IMR-90 (cell line): ENCODE results near the gene PANK3. TPM values are rescaled to one million over a fixed set of nuclear protein-coding genes. Genes with fewer than 3 reads are reported as not detected.

Experiments
- ATAC-seq: fragments of 200-7000 bp; cut with Tn5 transposase; 2 replicates; pipeline ENCODE4 v1.9.1; 2020; ENCODE audit warnings: low read depth, mild to moderate bottlenecking, moderate library complexity
- BruUV-seq: library from RNA; stranded (reverse); fragments of 400-500 nt; replicated peaks from 2 replicates; lab custom pipeline; 2021; lab: Mats Ljungman, UMichigan
- CTCF ChIA-PET: fragments of 300-600 bp; formaldehyde crosslinking; extraction: SDS; loops from one replicate; lab custom pipeline; 2021; ENCODE audit warnings: antibody characterized with exemption; lab: Yijun Ruan, JAX
- POLR2A ChIA-PET: fragments of 300-600 bp; sonication (Branson Sonifier 250); formaldehyde crosslinking; loops from one replicate; lab custom pipeline; 2022; ENCODE audit warnings: antibody characterized with exemption; ENCODE audit not compliant: unreplicated experiment; lab: Charles Lee
- DNase-seq: peaks from one replicate; pipeline ENCODE4 v3.0.0; 2013
- H2AFZ ChIP-seq: replicated peaks from 2 replicates; pipeline ENCODE3; 2013; ENCODE audit warnings: low read length, mild to moderate bottlenecking; ENCODE audit not compliant: poor library complexity
- H2AK5ac ChIP-seq: 2 replicates; pipeline ENCODE4 v1.6.1; 2013; ENCODE audit warnings: low read depth, low read length, inconsistent platforms
- H2AK9ac ChIP-seq: replicated peaks from 2 replicates; pipeline ENCODE3; 2013; ENCODE audit warnings: mild to moderate bottlenecking, low read depth, low read length, moderate library complexity; ENCODE audit not compliant: poor library complexity
- H2BK120ac ChIP-seq: 2 replicates; pipeline ENCODE4 v1.6.1; 2013; ENCODE audit warnings: low read depth, low read length, inconsistent platforms
- H2BK15ac ChIP-seq: 3 replicates; pipeline ENCODE4 v1.6.1; 2013; ENCODE audit warnings: low read depth, low read length, inconsistent platforms
- H2BK20ac ChIP-seq: 2 replicates; pipeline ENCODE4 v1.6.1; 2013; ENCODE audit warnings: low read depth, mild to moderate bottlenecking, inconsistent platforms, low read length, moderate library complexity
- H2BK5ac ChIP-seq: 2 replicates; pipeline ENCODE4 v1.6.1; 2013; ENCODE audit warnings: mild to moderate bottlenecking, low read depth, low read length, inconsistent platforms; ENCODE audit not compliant: poor library complexity, severe bottlenecking
- H3K14ac ChIP-seq: replicated peaks from 2 replicates; pipeline ENCODE4 v1.6.1; 2013; ENCODE audit warnings: low read depth, low read length, inconsistent platforms
- H3K18ac ChIP-seq: 2 replicates; pipeline ENCODE4 v1.6.1; 2013; ENCODE audit warnings: low read depth, low read length, control low read depth
- H3K23ac ChIP-seq: 2 replicates; pipeline ENCODE4 v1.6.1; 2013; ENCODE audit warnings: low read depth, low read length, inconsistent platforms
- H3K27ac ChIP-seq: 2 replicates; pipeline ENCODE4 v1.5.1; 2013; ENCODE audit warnings: mild to moderate bottlenecking, control low read depth, low read length; ENCODE audit not compliant: insufficient read depth
- H3K27me3 ChIP-seq: 2 replicates; pipeline ENCODE4 v1.6.1; 2013; ENCODE audit warnings: low read length; ENCODE audit not compliant: control insufficient read depth, insufficient read depth
- H3K36me3 ChIP-seq: 2 replicates; pipeline ENCODE4 v1.6.1; 2013; ENCODE audit warnings: low read length, mixed read lengths; ENCODE audit not compliant: control insufficient read depth, insufficient read depth
- H3K4ac ChIP-seq: 2 replicates; pipeline ENCODE4 v1.6.1; 2013; ENCODE audit warnings: low read depth, low read length, inconsistent platforms
- H3K4me1 ChIP-seq: 2 replicates; pipeline ENCODE4 v1.6.1; 2013; ENCODE audit warnings: low read length, mixed read lengths; ENCODE audit not compliant: control insufficient read depth, insufficient read depth
- H3K4me2 ChIP-seq: 2 replicates; pipeline ENCODE4 v1.6.1; 2013; ENCODE audit warnings: low read depth, mild to moderate bottlenecking, control low read depth, low read length, moderate library complexity
- H3K4me3 ChIP-seq: 2 replicates; pipeline ENCODE4 v1.5.1; 2013; ENCODE audit warnings: low read depth, mild to moderate bottlenecking, control low read depth, low read length, moderate library complexity; ENCODE audit not compliant: insufficient read depth
- H3K56ac ChIP-seq: 2 replicates; pipeline ENCODE4 v1.6.1; 2013; ENCODE audit warnings: low read length, inconsistent platforms; ENCODE audit not compliant: insufficient read depth; ENCODE audit errors: extremely low read depth
- H3K79me1 ChIP-seq, 2 experiments: 2 replicates each; pipeline ENCODE4 v1.6.1; 2013; ENCODE audit warnings: low read length in 2 of 2, inconsistent platforms in 1 of 2, low read depth in 1 of 2
- H3K9ac ChIP-seq: 2 replicates; pipeline ENCODE4 v1.6.1; 2013; ENCODE audit warnings: low read depth, low read length, control low read depth
- H3K9me1 ChIP-seq: 2 replicates; pipeline ENCODE4 v1.6.1; 2013; ENCODE audit warnings: low read length, inconsistent platforms; ENCODE audit not compliant: insufficient read depth
- H3K9me3 ChIP-seq: 2 replicates; pipeline ENCODE4 v1.6.1; 2013; ENCODE audit warnings: low read length; ENCODE audit not compliant: control insufficient read depth, insufficient read depth
- H4K20me1 ChIP-seq: 2 replicates; pipeline ENCODE4 v1.6.1; 2013; ENCODE audit warnings: low read length, inconsistent platforms; ENCODE audit not compliant: insufficient read depth
- H4K5ac ChIP-seq: 2 replicates; pipeline ENCODE4 v1.6.1; 2013; ENCODE audit warnings: mild to moderate bottlenecking, low read depth, low read length, control low read depth
- H4K8ac ChIP-seq, 2 experiments: 2 replicates each; pipeline ENCODE4 v1.6.1; 2013; ENCODE audit warnings: low read depth in 2 of 2, low read length in 2 of 2, control low read depth in 1 of 2, inconsistent platforms in 1 of 2
- H4K91ac ChIP-seq: 2 replicates; pipeline ENCODE4 v1.6.1; 2013; ENCODE audit warnings: low read depth, low read length, inconsistent platforms; ENCODE audit not compliant: insufficient read depth
- BHLHE40 ChIP-seq: fragments of 150-350 bp; IDR thresholded peaks from 2 replicates; pipeline ENCODE4 v1.6.1; 2016; ENCODE audit warnings: mild to moderate bottlenecking, low read depth, low read length
- FOS ChIP-seq: fragments of 150-350 bp; IDR thresholded peaks from 2 replicates; pipeline ENCODE4 v1.6.1; 2016; ENCODE audit warnings: low read depth, low read length
- MAZ ChIP-seq: IDR thresholded peaks from 2 replicates; pipeline ENCODE4 v1.6.1; 2012; ENCODE audit warnings: low read depth, mild to moderate bottlenecking, low read length, improper control_type of control experiment, moderate library complexity, borderline replicate concordance
- WGBS, 2 experiments: methylation state at CpG; one replicate each; pipeline versions ENCODE4 v1.1.5 to v1.1.7; 2013; ENCODE audit warnings: missing lambda C conversion rate in 2 of 2; ENCODE audit not compliant: insufficient read length in 1 of 2; ENCODE audit errors: extremely low coverage in 2 of 2; 5-methylcytosine and 5-hydroxymethylcytosine counted together
- dilution Hi-C: fragments of 300-500 bp; cut with HindIII; formaldehyde crosslinking; loops from one replicate; pipeline ENCODE4 v1.14.3; 2018; ENCODE audit warnings: low sequenced_read_pairs; ENCODE audit not compliant: unreplicated experiment
- in situ Hi-C: fragments of 300-500 bp; cut with MboI; formaldehyde crosslinking; loops from 3 replicates; pipeline ENCODE4 v1.14.3; 2019; ENCODE audit warnings: low sequenced_read_pairs, inconsistent platforms, mixed read lengths
- intact Hi-C: fragments of 100-400 bp; cut with micrococcal nuclease; formaldehyde crosslinking; loops from 2 replicates; pipeline ENCODE4 v1.10.0; 2022
- polyA plus RNA-seq, 3 experiments: library from polyadenylated mRNA; depleted of rRNA; stranded (reverse); fragments of >200 nt; gene quantifications; 2 replicates each; pipeline ENCODE4 v1.2.3, GENCODE V29; 2012; ENCODE audit warnings: low replicate concordance in 1 of 3
- total RNA-seq: library from RNA; depleted of rRNA; stranded (reverse); fragments of >200 nt; gene quantifications from 2 replicates; pipeline ENCODE4 v1.2.3, GENCODE V29; 2012

PANK3 gene
- total and polyA plus RNA-seq, 2 of the 4 experiments (the other 2 are of a cell fraction), result 6.9 to 21.0 TPM

DNA sequence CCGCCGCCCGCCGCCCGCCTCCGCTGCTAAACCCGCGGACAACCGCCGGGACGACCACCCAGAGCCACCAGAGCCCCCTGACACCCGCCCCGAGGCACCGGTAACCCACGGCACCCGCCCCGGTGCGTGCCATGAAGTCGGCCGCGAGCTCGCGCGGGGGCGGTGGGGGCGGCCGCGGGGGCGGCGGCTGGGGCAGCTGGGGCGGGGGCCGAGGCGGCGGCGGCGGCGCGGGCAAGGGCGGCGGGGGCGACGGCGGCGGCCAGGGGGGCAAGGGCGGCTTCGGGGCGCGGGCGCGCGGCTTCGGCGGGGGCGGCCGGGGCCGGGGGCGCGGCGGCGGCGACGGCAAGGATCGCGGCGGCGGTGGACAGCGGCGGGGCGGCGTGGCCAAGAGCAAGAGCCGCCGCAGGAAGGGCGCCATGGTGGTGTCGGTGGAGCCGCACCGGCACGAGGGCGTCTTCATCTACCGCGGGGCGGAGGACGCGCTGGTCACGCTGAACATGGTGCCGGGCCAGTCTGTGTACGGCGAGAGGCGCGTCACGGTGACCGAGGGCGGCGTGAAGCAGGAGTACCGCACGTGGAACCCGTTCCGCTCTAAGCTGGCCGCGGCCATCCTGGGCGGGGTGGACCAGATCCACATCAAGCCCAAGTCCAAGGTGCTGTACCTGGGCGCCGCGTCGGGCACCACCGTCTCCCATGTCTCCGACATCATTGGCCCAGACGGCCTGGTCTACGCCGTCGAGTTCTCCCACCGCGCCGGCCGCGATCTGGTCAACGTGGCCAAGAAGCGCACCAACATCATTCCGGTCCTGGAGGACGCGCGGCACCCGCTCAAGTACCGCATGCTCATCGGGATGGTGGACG lies 49.6 kb downstream of the PANK3 start:
- ATAC-seq (peak; percentile 33), DNase-seq (no peak)
- no peak overlapping the region for H3K4ac ChIP-seq
- peak overlapping the region; percentile 41 for H3K4me3 ChIP-seq
- H2BK20ac ChIP-seq, result no peak overlapping the region
- WGBS, 2 experiments, result 19% methylated on average over 77 of the region's 125 CpGs; no CpG with 5 or more reads in 1 of the 2 experiments
- no peak overlapping the region for H4K5ac ChIP-seq
- no peak overlapping the region for H2BK15ac ChIP-seq
- H3K9me3 ChIP-seq, result peaks cover 8% of the 10 kb centered on the region
- POLR2A ChIA-PET, result no interaction called here
- dilution Hi-C loops, result no loop called here
- CTCF ChIA-PET, result no interaction called here
- BruUV-seq, result no TSS peak
- no peak overlapping the region for H2BK5ac ChIP-seq
- peak overlapping the region; percentile 61 for H2AFZ ChIP-seq
- H4K91ac ChIP-seq, result no peak overlapping the region
- in situ Hi-C loops, result no loop called here
- no peaks in the 10 kb centered on the region for H3K79me1 ChIP-seq
- no peaks in the 10 kb centered on the region for H3K36me3 ChIP-seq
- no peaks in the 10 kb centered on the region for H4K20me1 ChIP-seq
- H3K23ac ChIP-seq, result no peak overlapping the region
- no peak overlapping the region for H3K18ac ChIP-seq
- peaks cover 2% of the 10 kb centered on the region; the same call in 1 of the 2 replicates for H3K4me1 ChIP-seq
- no peak overlapping the region for H3K56ac ChIP-seq
- H3K27me3 ChIP-seq, result peaks cover 31% of the 10 kb centered on the region
- no peak overlapping the region for H3K9ac ChIP-seq
- H4K8ac ChIP-seq, result no peak overlapping the region
- no peak overlapping the region for H2AK9ac ChIP-seq
- H3K9me1 ChIP-seq, result 0 out of 2 replicates have a peak, but pooled peaks cover 3% of the 10 kb centered on the region
- no peak overlapping the region for H2BK120ac ChIP-seq
- no peak overlapping the region for H3K27ac ChIP-seq
- intact Hi-C loops, result no loop called here
- H3K4me2 ChIP-seq, result peak overlapping the region; percentile 84
- no peak for TF ChIP-seq FOS
- TF ChIP-seq MAZ, result no peak
- no peak for TF ChIP-seq BHLHE40
- H2AK5ac ChIP-seq, result no peak overlapping the region
- no peak overlapping the region for H3K14ac ChIP-seq
